Measurements from ENCODE around the gene SCAMP1.

Gene SCAMP1

DNA sequence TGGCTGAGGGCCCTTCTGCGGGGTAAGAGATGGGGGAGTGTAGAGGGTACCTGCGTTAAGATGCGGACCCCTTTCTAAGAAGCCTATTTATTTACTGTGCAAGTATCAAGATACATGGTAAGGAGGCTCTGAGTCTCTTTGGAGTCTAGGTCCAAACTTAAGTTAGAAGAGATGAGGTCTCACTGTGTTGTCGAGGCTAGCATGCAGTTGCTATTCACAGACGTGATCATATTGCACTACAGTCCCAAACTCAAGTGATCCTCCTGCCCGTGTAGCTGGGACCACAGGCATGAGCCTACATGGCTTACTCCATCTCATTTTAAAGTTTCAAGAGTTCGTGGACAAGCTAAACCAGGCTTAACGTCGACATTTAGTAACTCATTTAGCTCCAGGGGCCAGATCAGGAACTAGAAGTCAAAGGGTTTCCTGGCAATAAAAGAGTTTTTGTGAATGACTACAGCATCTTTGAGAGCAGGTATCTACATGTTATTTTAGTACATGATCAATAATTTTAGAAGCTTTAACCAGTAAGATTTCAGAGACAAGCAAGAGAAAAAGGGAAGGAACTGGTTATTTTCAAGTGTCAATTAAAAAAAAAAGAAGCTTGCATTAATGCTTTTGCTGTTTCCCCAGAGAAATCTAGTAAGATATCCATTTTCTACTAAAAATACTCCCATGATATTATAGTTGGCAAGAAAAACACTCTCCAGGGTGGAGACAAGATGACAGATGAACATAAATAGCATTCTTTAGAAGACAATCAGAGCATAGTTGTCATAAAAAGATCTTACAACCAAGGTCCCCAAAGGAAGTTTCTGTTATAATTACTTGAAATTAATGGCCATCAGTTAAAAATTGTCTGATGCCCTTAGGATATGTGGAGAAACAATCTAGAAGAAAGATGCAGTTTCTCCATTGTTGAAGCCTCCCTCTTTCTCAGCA, 141.3 kb downstream of the SCAMP1 start:
- in situ Hi-C loops (cut with HindIII; ENCODE audit: low sequenced_read_pairs), result no loop called here
- H3K4me3 ChIP-seq (ENCODE audit: low read depth, low read length), result no peak overlapping the region
- no peak for DNase-seq (ENCODE audit: low read depth)
- TF ChIP-seq CTCF (IDR thresholded peaks at IDR 0.05; ENCODE audit: low read depth, low read length, missing control alignments), result no peak

DNA sequence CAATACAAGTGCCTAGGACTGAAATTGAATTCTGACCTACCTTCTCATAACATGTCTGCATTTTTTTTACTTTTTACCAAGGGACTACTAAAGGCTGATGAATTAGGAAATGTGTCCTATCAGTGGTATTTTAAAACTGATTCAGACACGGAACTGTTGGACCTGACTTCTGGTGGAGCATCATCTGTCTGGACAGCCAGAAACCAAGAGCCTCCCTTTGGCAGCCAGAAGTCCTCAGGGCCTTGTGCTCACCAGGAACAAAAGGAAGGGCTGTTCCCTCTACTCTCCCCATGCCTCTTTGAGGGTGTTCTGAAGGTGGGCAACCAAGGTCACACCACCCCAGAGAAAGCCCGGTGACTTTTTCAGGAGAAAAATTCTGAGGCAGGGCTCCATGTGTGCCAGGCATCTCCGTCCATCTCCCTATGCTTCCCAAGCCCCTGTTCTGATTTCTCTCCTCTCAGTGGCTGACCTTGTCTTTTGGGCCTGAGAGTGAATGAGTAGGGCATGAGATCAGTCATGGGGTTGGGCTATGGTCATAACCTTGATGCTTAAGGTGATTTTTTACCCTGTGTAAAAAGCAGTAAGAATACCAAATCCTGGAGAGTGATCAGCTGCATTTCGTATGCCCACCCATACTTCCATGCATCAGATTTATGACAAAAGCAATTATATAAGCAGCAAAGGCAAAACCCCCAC, 143.7 kb downstream of the SCAMP1 start:
- H3K4me3 ChIP-seq (ENCODE audit: low read depth, low read length), result no peak overlapping the region
- no peak for TF ChIP-seq CTCF (IDR thresholded peaks at IDR 0.05; ENCODE audit: low read depth, low read length, missing control alignments)
- no peak for DNase-seq (ENCODE audit: low read depth)
- in situ Hi-C loops (cut with HindIII; ENCODE audit: low sequenced_read_pairs), result no loop called here

- in situ Hi-C loops (cut with HindIII; ENCODE audit: low sequenced_read_pairs), result no loop called here
- no peak for TF ChIP-seq CTCF (IDR thresholded peaks at IDR 0.05; ENCODE audit: low read depth, low read length, missing control alignments)
- peak; percentile 100 for DNase-seq (ENCODE audit: low read depth)
- H3K4me3 ChIP-seq (ENCODE audit: low read depth, low read length), result no peak overlapping the region
Observed at GRCh38 chr5:78504704-78505677, 144.6 kb downstream of the SCAMP1 start.

GRCh38 chr5:78505860-78506259, 145.4 kb downstream of the SCAMP1 start:
- no peak for TF ChIP-seq CTCF (IDR thresholded peaks at IDR 0.05; ENCODE audit: low read depth, low read length, missing control alignments)
- no peak overlapping the region for H3K4me3 ChIP-seq (ENCODE audit: low read depth, low read length)
- in situ Hi-C loops (cut with HindIII; ENCODE audit: low sequenced_read_pairs), result no loop called here
- no peak for DNase-seq (ENCODE audit: low read depth)

DNA sequence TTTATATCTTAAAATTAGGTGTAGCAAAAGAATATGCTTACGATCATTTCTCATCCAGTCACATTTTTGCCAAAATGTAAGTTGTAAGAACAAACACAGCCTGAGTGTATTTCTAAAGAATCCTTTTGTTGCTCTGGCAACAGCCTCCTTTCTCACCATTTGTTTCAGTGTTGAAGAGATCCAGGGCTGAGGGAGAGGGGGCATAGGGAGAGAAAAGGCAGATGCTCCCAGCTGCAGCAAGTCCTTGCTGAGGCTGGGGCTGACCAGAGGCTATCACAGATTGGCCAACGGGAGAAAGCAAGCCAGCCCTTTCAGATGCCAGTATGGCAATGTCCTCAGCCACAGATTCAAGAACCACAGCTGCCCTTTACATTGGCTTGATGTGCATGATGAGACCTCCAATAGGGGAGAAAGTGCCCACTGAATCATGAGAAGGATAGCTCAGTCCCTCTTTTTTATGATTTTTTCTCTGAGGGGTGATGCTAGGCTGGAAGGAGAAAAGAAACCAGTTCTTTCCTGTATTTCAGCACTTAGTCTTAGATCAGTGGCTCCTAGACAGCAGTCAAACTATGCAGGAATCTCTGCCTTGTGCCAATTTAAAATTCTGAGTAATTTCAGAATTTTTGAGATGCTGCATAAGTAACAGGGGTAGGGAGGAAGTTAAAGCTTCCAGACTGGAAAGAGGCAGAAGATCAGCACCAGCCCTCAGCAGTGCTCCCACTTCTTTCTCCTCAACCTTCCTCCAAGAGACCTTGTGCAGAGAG, 146.0 kb downstream of the SCAMP1 start:
- no peak for TF ChIP-seq CTCF (IDR thresholded peaks at IDR 0.05; ENCODE audit: low read depth, low read length, missing control alignments)

More for the DNA sequence above, 146.0 kb downstream of the SCAMP1 start:
- H3K4me3 ChIP-seq (ENCODE audit: low read depth, low read length), result no peak overlapping the region
- DNase-seq (ENCODE audit: low read depth), result no peak
- in situ Hi-C loops (cut with HindIII; ENCODE audit: low sequenced_read_pairs), result no loop called here

All from astrocyte of the cerebellum (primary cell).